Kidney (tissue), 14 donors: ENCODE data around the gene SEMA3F. TPM values are rescaled to one million over a fixed set of nuclear protein-coding genes. Genes with fewer than 3 reads are reported as not detected.
"Not testable (repeated sequence)": the region's sequence is repeated elsewhere in the genome, so short reads cannot be mapped to it uniquely, and the experiment has no call there.

ENCODE experiments used
- DNase-seq, 5 donors: peaks; one replicate each; pipeline ENCODE4 v3.0.0-alpha.2; 2013 to 2020
- FAIRE-seq: peaks from 2 replicates; lab custom pipeline; 2012; peaks lifted over from hg19 to GRCh38; lab: Jason Lieb, UNC
- H3K27ac ChIP-seq, 2 donors: one replicate each; pipeline ENCODE4 v1.7.0; 2013; ENCODE audit warnings: low read depth in 2 of 2, low read length in 2 of 2, inconsistent platforms in 1 of 2
- H3K27me3 ChIP-seq: one replicate; pipeline ENCODE4 v1.7.1; 2013; ENCODE audit warnings: low read length, inconsistent platforms; ENCODE audit not compliant: control insufficient read depth, insufficient read depth
- H3K36me3 ChIP-seq, 3 donors: one replicate each; pipeline versions ENCODE4 v1.7.0 to v1.7.1; 2013; ENCODE audit warnings: low read length in 3 of 3, control low read depth in 1 of 3, inconsistent platforms in 1 of 3; ENCODE audit not compliant: insufficient read depth in 3 of 3, control insufficient read depth in 2 of 3
- H3K4me1 ChIP-seq, 3 donors: one replicate each; pipeline versions ENCODE4 v1.7.0 to v1.7.1; 2013; ENCODE audit warnings: low read length in 3 of 3, inconsistent platforms in 1 of 3, low read depth in 1 of 3; ENCODE audit not compliant: control insufficient read depth in 2 of 3, insufficient read depth in 2 of 3
- H3K4me3 ChIP-seq, 3 donors: one replicate each; pipeline versions ENCODE4 v1.7.0 to v1.8.1; 2013; ENCODE audit warnings: low read length in 3 of 3, control low read depth in 1 of 3, inconsistent platforms in 1 of 3
- H3K9ac ChIP-seq, 3 donors: one replicate each; pipeline versions ENCODE4 v1.7.0 to v1.7.1; 2013; ENCODE audit warnings: low read length in 3 of 3, control low read depth in 1 of 3, inconsistent platforms in 1 of 3
- H3K9me3 ChIP-seq, 3 donors: one replicate each; pipeline versions ENCODE4 v1.7.0 to v1.7.1; 2013; ENCODE audit warnings: low read length in 3 of 3, control low read depth in 1 of 3, inconsistent platforms in 1 of 3; ENCODE audit not compliant: control insufficient read depth in 2 of 3, insufficient read depth in 1 of 3
- intact Hi-C: fragments of 100-400 bp; cut with DNase I; formaldehyde crosslinking; loops from one replicate; pipeline ENCODE4 v1.11.1; 2022
- polyA plus RNA-seq: library from polyadenylated mRNA; stranded (reverse); fragments of 350-450 nt; fragmentation: Illumina TruSeq; extraction: RNeasy Lipid Tissue Mini Kit (QIAGEN cat#74804); gene quantifications from one replicate; pipeline ENCODE4 v1.2.3, GENCODE V29; 2014; ENCODE audit warnings: low read depth, low replicate concordance; ENCODE audit not compliant: insufficient read depth
- total RNA-seq: library from RNA; stranded (reverse); fragmentation: NEBNext Ultra II Directional; extraction: Animal tissue kit (Norgen Biotek cat#: 25700); gene quantifications from one replicate; pipeline ENCODE4 v1.2.1, GENCODE V29; 2021
- TF ChIP-seq, protein P1 (sequence below): IDR thresholded peaks from 3 replicates; pipeline ENCODE4 v1.5.1; 2012; ENCODE audit warnings: mild to moderate bottlenecking, moderate library complexity, borderline replicate concordance; ENCODE audit not compliant: insufficient read depth; ENCODE audit errors: extremely low read depth
- donor health status: control.
- donor health status: control.
- donor health status: control.
- donor health status: control.
- donor health status: control.
- donor health status: DM: yes; HTN: yes; CAD: no.
- donor health status: Normal renal cell carcinoma (clear cell type).

SEMA3F gene
- total and polyA plus RNA-seq, 2 donors from 2014 or later = 36.7 to 39.9 TPM

DNA sequence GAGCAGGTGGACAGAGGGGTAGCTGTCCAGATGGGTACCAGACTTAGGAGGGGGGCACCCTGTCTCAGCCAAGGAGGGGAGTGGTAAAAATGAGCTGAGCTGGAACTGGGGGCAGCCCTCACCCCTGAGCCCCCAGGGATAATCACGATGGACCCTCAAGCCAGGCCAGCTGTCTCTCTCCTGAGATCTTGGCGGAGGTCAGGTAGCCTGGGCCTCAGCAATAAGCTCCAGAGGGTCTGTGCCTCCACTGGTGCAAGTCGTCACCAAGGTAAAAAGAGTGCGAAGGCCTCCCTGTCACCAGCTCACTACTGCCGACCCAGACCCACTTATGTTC is 55.0 kb downstream of the SEMA3F start:
- Histone ChIP-seq H3K27ac (no peak overlapping the region), H3K9me3 (no peaks in the 10 kb centered on the region), H3K4me3 (no peak overlapping the region), H3K36me3 (no peaks in the 10 kb centered on the region), H3K9ac (no peak overlapping the region), H3K4me1 (peaks cover 0 to 5% (median 0%) of the 10 kb centered on the region in 3 donors), H3K27me3 (no peaks in the 10 kb centered on the region)
- DNase-seq (no peak), FAIRE-seq (no peak)
- intact Hi-C loops = no loop called here
- TF ChIP-seq, protein P1, sequence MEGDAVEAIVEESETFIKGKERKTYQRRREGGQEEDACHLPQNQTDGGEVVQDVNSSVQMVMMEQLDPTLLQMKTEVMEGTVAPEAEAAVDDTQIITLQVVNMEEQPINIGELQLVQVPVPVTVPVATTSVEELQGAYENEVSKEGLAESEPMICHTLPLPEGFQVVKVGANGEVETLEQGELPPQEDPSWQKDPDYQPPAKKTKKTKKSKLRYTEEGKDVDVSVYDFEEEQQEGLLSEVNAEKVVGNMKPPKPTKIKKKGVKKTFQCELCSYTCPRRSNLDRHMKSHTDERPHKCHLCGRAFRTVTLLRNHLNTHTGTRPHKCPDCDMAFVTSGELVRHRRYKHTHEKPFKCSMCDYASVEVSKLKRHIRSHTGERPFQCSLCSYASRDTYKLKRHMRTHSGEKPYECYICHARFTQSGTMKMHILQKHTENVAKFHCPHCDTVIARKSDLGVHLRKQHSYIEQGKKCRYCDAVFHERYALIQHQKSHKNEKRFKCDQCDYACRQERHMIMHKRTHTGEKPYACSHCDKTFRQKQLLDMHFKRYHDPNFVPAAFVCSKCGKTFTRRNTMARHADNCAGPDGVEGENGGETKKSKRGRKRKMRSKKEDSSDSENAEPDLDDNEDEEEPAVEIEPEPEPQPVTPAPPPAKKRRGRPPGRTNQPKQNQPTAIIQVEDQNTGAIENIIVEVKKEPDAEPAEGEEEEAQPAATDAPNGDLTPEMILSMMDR = no peak

- intact Hi-C loops = no loop called here
- H3K9ac ChIP-seq = no peak overlapping the region
- no peaks in the 10 kb centered on the region for H3K27me3 ChIP-seq
- H3K4me3 ChIP-seq = no peak overlapping the region
- no peaks in the 10 kb centered on the region for H3K36me3 ChIP-seq
- H3K4me1 ChIP-seq = no peaks in the 10 kb centered on the region
- H3K27ac ChIP-seq = no peak overlapping the region
- no peaks in the 10 kb centered on the region for H3K9me3 ChIP-seq
- DNase-seq (no peak), FAIRE-seq (no peak)
- TF ChIP-seq, protein P1 = no peak
These were observed 55.6 kb downstream of the SEMA3F start for GRCh38 chr3:50210510-50211367.

DNA sequence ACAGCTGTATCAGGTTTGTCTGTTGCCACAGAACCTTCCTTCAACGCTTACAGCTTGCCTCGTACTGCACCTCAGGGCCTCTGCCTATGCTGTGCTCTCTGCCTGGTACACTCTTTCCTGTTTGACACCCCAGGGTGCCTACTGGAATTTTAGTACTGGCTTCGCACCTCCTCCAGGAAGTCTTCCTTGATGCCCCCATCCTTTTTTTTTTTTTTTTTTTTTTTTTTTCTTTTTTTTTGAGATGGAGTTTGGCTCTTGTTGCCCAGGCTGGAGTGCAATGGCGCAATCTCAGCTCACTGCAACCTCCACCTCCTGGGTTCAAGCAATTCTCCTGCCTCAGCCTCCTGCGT is 56.2 kb downstream of the SEMA3F start:
- H3K9ac ChIP-seq, FAIRE-seq, H3K27ac ChIP-seq, H3K27me3 ChIP-seq, H3K4me1 ChIP-seq, H3K9me3 ChIP-seq, DNase-seq, H3K4me3 ChIP-seq, intact Hi-C loops, H3K36me3 ChIP-seq: not testable (repeated sequence)

- DNase-seq (no peak), FAIRE-seq (no peak)
- H3K36me3 ChIP-seq = no peaks in the 10 kb centered on the region
- H3K27ac ChIP-seq = no peak overlapping the region
- H3K4me3 ChIP-seq = no peak overlapping the region
- H3K9ac ChIP-seq = no peak overlapping the region
- no peaks in the 10 kb centered on the region for H3K4me1 ChIP-seq
- H3K9me3 ChIP-seq = no peaks in the 10 kb centered on the region
- TF ChIP-seq, protein P1 = no peak
- H3K27me3 ChIP-seq = no peaks in the 10 kb centered on the region
- intact Hi-C loops = no loop called here
These were observed 56.8 kb downstream of the SEMA3F start for GRCh38 chr3:50211930-50212329.
